Measurements from ENCODE around the gene ACKR2. TPM values are rescaled to one million over a fixed set of nuclear protein-coding genes. Genes with fewer than 3 reads are reported as not detected.

Gene ACKR2
- total RNA-seq, 1 experiment from 2014 or later, result not detected

- H2BK5ac ChIP-seq (ENCODE audit: insufficient read length, low read length), result no peak overlapping the region
- peak overlapping the region; percentile 26 for H2BK20ac ChIP-seq (ENCODE audit: low read depth, low read length, poor library complexity, severe bottlenecking)
- H3K79me2 ChIP-seq (ENCODE audit: insufficient read depth, low read length), result no peaks in the 10 kb centered on the region
- H2BK15ac ChIP-seq (ENCODE audit: low read depth, low read length), result no peak overlapping the region
- H2BK12ac ChIP-seq (ENCODE audit: insufficient read length, low read depth, low read length), result no peak overlapping the region
- H3K4me2 ChIP-seq (ENCODE audit: insufficient read depth, insufficient read length, low read length), result no peak overlapping the region
- H3K27me3 Mint-ChIP-seq (ENCODE audit: low read depth), result no peaks in the 10 kb centered on the region
- H3K9ac ChIP-seq (ENCODE audit: extremely low read depth, insufficient read length, low read length), result no peak overlapping the region
- no peak for TF ChIP-seq CTCF (conservative IDR thresholded peaks at IDR 0.05)
- no peak overlapping the region for H3K14ac ChIP-seq (ENCODE audit: insufficient read depth, low read length)
- no peaks in the 10 kb centered on the region for H3K4me1 ChIP-seq (ENCODE audit: insufficient read depth, low read length)
- H3K27me3 ChIP-seq (ENCODE audit: insufficient read depth, low read length), result no peaks in the 10 kb centered on the region
- H3K18ac ChIP-seq (ENCODE audit: insufficient read length, low read depth, low read length), result no peak overlapping the region
- H2AFZ ChIP-seq (ENCODE audit: low read length), result peak overlapping the region; percentile 40
- H2AK5ac ChIP-seq (ENCODE audit: insufficient read length, low read length), result no peak overlapping the region
- no peak overlapping the region for H4K5ac ChIP-seq (ENCODE audit: insufficient read length, low read depth, low read length)
- no peaks in the 10 kb centered on the region for H3K9me3 Mint-ChIP-seq
- peaks cover 4 to 15% of the 10 kb centered on the region in 2 experiments for H3K4me1 Mint-ChIP-seq
- H3K23me2 ChIP-seq (ENCODE audit: insufficient read length, low read depth, low read length, poor library complexity, severe bottlenecking), result no peaks in the 10 kb centered on the region
- no peak overlapping the region for H3K23ac ChIP-seq (ENCODE audit: insufficient read length, low read depth, low read length)
- peak overlapping the region; percentile 50 for H3K56ac ChIP-seq (ENCODE audit: insufficient read length, low read depth, low read length)
- H2BK120ac ChIP-seq (ENCODE audit: low read depth, low read length, poor library complexity, severe bottlenecking), result no peak overlapping the region
- no peak overlapping the region for H4K91ac ChIP-seq (ENCODE audit: insufficient read length, low read depth, low read length)
- H3K27ac ChIP-seq (ENCODE audit: insufficient read length, low read depth, low read length), result no peak overlapping the region
- no peaks in the 10 kb centered on the region for H3K9me3 ChIP-seq (ENCODE audit: control insufficient read depth, low read depth, low read length)
- no CpG with 5 or more reads among the region's 2 CpGs for WGBS (ENCODE audit: extremely low coverage, insufficient read length, low lambda C conversion rate)
- no peak overlapping the region for H4K8ac ChIP-seq (replicated peaks; ENCODE audit: insufficient read length, low read depth, low read length)
- H3K79me1 ChIP-seq (ENCODE audit: insufficient read depth, low read depth, low read length, poor library complexity, severe bottlenecking), result no peaks in the 10 kb centered on the region
- no peaks in the 10 kb centered on the region for H3K36me3 Mint-ChIP-seq (ENCODE audit: insufficient read depth in 1 of 3, low read depth in 3 of 3)
- no peak overlapping the region for H3K4ac ChIP-seq (ENCODE audit: low read depth, low read length)
- DNase-seq, result no peak
- 0 out of 7 replicates have a peak overlapping the region, but pooled peaks of 1 of the 3 experiments have one; percentile 51 for H3K27ac Mint-ChIP-seq
- H4K20me1 ChIP-seq (ENCODE audit: control insufficient read depth, insufficient read depth, insufficient read length), result no peaks in the 10 kb centered on the region
- H3K4me3 Mint-ChIP-seq, result no peak overlapping the region
- no peak overlapping the region for H3T11ph ChIP-seq (ENCODE audit: low read length)
Observed at GRCh38 chr3:42823351-42823750, 14.1 kb downstream of the ACKR2 start.
